ENCODE data around the gene IMPA2.

- TF ChIP-seq EZH2 (IDR thresholded peaks at IDR 0.05; ENCODE audit: insufficient read depth, poor library complexity, severe bottlenecking): no peak
- TF ChIP-seq EZH2phosphoT487 (IDR thresholded peaks at IDR 0.05; ENCODE audit: insufficient read depth, low read depth): no peak
These were observed 32.8 kb downstream of the IMPA2 start for GRCh38 chr18:12014086-12014485.
